NB4 (cell line): ENCODE results near the gene SLC37A3.

Source experiments
- MYC ChIP-seq: IDR thresholded peaks from 2 replicates; pipeline ENCODE4 v1.6.1; 2011; ENCODE audit warnings: low read depth, low read length
- POLR2A ChIP-seq: IDR thresholded peaks from 2 replicates; pipeline ENCODE4 v1.6.1; 2011; ENCODE audit warnings: mild to moderate bottlenecking; ENCODE audit not compliant: insufficient read length; ENCODE audit errors: extremely low read depth
- TF ChIP-seq, protein P1 (sequence below): IDR thresholded peaks from one replicate; pipeline ENCODE4 v1.5.1; 2012; ENCODE audit warnings: low read depth, low read length
- TF ChIP-seq, protein P2 (sequence below): IDR thresholded peaks from 2 replicates; pipeline ENCODE4 v1.6.1; 2011; ENCODE audit warnings: low read depth, low read length

DNA sequence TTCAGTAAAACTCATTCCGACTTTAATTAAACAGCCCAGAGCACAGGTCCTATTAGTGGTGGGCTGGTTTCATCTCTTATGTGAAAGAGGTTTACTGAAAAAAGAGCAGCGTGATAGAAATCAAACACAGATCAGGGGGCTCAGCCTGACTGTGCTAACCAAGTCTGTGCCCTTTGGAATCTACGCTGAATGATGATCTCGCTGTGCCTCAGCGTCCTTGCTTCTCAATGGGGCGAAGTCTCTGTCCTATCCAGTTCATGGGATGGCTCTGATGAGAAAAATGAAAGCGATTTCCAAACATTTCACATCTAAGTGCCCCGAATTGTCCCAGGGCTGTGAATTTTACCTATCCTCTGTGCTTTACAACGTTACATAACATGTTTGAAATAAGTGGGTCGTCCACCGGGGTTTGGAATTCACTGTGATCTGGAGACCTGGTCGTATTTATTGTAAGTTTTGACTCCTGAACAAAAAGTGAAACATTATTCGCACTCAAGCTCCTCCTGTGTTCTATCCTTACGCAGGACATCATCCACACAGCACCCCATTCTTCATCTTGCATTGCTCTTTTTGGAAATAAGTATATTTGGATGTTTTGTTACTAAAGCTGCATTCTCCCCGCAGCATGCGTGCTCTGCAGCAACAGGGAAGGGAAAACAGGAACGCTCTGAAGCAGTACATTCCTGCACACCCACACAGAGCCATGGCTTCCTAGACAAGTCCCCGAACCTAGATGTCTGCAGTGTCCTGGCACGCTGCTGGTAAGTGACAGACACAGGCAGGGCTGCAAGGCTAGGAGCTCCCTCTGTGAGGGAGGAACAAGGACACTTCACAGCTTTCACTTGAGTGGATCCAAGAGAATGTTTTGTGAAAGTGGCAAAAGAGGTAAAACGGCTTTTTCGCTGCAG is 83.5 kb downstream of the SLC37A3 start:
- no peak for TF ChIP-seq MYC
- TF ChIP-seq, protein P1, sequence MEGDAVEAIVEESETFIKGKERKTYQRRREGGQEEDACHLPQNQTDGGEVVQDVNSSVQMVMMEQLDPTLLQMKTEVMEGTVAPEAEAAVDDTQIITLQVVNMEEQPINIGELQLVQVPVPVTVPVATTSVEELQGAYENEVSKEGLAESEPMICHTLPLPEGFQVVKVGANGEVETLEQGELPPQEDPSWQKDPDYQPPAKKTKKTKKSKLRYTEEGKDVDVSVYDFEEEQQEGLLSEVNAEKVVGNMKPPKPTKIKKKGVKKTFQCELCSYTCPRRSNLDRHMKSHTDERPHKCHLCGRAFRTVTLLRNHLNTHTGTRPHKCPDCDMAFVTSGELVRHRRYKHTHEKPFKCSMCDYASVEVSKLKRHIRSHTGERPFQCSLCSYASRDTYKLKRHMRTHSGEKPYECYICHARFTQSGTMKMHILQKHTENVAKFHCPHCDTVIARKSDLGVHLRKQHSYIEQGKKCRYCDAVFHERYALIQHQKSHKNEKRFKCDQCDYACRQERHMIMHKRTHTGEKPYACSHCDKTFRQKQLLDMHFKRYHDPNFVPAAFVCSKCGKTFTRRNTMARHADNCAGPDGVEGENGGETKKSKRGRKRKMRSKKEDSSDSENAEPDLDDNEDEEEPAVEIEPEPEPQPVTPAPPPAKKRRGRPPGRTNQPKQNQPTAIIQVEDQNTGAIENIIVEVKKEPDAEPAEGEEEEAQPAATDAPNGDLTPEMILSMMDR, result no peak
- TF ChIP-seq POLR2A, result no peak
- TF ChIP-seq, protein P2, sequence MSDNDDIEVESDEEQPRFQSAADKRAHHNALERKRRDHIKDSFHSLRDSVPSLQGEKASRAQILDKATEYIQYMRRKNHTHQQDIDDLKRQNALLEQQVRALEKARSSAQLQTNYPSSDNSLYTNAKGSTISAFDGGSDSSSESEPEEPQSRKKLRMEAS, result no peak
